DMS53 (cell line): ENCODE results near the gene ZNF398.
"Not testable (repeated sequence)": the region's sequence is repeated elsewhere in the genome, so short reads cannot be mapped to it uniquely, and the experiment has no call there.

Source experiments
- DNase-seq: peaks from one replicate; lab custom pipeline; 2025; lab: John Stamatoyannopoulos, UW

The ZNF398 gene, protein sequence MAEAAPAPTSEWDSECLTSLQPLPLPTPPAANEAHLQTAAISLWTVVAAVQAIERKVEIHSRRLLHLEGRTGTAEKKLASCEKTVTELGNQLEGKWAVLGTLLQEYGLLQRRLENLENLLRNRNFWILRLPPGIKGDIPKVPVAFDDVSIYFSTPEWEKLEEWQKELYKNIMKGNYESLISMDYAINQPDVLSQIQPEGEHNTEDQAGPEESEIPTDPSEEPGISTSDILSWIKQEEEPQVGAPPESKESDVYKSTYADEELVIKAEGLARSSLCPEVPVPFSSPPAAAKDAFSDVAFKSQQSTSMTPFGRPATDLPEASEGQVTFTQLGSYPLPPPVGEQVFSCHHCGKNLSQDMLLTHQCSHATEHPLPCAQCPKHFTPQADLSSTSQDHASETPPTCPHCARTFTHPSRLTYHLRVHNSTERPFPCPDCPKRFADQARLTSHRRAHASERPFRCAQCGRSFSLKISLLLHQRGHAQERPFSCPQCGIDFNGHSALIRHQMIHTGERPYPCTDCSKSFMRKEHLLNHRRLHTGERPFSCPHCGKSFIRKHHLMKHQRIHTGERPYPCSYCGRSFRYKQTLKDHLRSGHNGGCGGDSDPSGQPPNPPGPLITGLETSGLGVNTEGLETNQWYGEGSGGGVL

DNA sequence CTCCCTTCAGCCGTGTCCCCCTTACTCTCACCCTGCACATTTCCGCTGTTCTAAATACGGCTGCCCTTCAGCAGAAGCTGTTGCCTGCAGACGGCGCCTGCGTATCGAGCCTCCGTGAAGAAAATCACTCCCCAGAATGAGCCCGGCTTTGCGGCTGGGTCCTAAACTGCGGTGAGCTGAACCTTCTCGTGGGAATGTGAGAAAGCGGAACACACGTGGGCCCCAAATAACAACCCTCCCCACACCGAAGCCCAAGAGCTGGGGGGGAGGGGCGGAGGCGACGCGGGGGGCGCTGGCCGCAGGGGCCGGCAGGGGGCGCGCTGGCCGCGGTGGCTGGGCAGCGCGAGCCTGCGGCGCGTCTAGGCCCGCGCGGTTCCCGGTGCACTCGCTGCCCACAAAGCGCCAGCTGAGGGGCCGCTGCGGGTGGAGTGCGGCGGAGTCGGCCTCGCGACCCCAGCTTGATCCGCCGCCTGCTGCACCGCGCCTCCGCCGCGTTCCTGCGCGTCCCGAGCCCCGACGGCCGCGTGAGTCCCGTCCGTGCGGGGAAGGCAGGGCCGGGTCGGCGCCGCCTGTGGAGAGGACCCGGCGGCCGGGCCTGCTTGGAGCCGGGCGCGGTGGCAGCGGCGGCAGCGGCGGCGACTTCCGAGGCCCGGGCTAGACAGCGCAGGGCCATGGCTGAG, at the start of gene ZNF398:
Gene ZNF398, plus strand, starts transcription at position 382 of the 680 bp plus-strand sequence. Its CDS starts 290 bp downstream, at position 672.
- peak; percentile 94 for DNase-seq

DNA sequence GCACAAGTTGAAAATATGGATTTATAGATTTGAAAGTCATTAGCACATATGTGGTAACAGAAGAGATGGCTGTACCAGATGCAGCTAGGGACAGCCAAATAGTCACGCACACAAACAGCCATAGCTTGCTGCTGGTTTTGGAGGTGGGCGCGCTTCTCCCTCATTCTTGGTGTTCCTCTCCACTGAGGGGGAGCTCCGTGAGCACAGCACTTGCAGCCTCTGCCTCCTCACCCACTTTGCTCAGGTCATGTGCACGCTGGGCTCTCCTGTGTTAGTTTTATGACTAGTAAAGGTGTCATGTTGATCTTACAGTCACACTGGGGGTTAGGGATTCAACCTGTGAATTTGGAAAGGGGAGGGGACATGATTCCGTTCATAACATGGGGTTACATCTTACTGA, 48.2 kb upstream of the ZNF398 start:
- DNase-seq = no peak

DNA sequence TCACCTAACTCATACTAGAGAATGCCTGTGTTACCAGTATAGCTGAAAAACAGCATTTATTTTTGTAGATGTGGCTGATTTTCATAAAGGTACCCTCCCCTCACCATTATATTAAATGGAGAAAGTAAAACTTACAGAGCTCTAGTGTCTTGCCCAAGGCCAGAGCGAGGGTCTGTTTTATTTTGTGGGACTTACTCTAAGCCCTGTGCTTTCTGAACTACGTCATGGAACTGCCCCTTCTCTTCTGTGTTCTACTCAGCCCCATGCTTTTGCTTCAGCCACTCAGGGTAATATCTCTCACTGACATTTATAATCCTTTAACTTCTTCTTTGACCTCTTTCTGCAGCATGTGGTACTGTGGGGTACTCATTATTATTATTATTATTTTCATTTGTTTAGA, 46.4 kb upstream of the ZNF398 start:
- DNase-seq = no peak

DNA sequence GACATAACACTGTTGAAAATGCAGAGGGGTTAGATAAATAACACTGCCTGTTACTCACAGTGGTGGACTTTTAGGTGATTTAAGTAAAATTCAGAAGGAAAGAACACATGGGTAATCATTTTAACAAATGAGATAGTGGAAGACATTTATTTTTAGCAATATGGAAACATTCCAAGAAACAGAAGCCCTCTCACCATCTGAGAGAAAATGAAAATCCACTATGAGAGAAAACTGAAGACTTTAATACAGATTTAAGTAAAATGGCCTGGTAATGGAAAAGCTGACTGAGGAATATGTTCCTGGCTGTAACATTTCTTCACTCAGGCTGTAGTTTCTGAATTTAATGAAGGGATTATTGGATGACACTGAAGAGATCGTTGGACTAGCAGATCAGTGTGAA, 44.6 kb upstream of the ZNF398 start:
- no peak for DNase-seq

DNA sequence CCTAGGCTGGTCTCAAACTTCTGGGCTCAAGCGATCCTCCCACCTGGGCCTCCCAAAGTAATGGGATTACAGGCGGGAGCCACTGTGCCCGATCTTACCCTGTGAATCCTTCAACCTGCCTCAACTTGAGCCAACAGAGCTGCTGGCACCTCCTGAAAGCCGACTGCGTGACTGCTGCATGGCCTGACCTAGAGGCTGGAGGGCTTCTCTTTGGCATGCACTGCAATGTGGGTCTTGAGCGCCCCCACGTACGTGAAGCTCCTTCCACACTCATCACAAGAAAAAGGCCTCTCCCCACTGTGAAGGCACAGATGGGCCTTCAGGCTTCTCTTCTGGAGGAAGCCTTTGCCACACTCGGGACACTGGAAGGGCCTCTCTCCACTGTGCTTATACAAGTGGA, 43.8 kb upstream of the ZNF398 start:
- DNase-seq = no peak

DNA sequence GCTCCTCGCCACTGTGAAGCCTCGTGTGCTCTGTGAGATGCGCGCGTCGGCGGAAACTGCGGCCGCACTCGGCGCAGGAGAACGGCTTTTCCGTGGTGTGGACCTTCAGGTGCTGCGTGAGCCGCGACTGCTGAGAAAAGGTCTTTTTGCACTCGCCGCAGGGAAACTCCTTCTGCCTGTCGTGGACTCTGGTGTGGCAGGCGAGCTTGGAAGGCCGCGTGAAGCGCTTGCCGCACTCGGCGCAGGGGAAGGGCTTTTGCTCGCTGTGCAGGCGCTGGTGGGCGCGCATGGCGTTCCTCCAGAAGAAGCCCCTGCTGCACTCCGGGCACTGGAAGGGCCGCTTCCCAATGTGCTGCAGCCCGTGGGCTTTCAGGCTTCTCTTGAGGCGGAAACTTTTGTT, 43.0 kb upstream of the ZNF398 start:
- DNase-seq = no peak

DNA sequence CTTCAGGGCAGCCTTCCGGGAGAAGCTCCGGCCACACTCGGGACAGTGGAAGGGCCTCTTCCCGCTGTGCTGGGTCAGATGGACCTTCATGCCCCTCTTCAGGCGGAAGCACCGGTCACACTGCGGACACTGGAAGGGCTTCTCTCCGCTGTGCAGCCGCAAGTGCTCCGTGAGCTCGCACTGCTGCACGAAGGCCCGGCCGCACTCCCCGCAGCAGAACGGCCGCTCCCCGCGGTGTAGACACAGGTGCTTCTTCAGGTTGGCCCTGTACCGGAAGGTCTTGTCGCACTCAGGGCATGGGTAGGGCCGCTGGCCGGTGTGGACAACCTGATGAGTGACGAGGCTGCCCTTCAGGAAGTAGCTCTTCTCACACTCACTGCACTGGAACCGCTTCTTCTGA, 42.5 kb upstream of the ZNF398 start:
- DNase-seq = no peak

DNA sequence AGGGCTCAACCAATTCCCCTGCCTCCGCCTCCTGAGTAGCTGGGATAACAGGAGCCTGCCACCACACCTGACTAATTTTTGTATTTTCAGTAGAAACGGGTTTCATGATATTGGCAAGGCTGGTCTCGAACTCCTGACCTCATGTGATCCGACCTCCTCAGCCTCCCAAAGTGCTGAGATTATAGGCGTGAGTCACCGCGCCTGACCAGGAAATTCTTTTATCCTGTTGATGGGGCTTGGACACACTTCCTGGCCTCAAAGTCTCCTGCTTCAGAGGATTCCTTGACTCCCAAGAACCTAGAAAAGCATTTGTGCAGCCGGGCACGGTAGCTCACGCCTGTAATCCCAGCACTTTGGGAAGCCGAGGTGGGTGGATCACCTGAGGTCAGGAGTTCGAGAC, 37.3 kb upstream of the ZNF398 start:
- no peak for DNase-seq

DNA sequence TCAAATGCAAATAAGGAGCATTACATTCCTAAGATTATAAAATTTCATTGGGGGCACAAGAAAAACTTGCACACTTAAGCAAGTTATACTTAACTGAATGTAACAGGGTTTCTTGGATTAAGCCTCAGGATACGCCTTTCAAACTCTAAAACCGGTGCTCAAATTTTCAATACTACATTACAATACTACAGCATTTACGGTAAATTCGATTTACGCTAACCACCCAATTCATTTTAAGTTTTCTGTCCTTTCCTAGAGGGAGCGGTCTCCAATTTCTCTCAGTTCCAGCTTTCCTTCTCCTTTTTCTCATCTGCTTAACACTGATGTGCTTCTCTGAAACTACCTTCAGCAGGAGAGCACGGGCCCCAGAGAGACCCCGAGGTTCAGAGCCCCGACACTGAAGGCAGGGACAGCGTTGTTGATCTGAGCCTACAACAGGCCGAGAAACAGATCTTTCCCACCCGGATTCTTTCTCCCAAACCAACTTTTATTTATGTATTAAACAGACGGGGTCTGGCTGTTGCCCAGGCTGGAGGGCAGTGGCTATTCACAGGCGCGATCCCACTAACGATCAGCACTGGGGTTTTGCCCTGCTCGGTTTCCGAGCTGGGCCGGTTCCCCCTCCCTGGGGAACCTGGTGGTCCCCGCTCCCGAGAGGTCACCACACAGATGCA, 21.9 kb upstream of the ZNF398 start:
- DNase-seq = no peak

DNA sequence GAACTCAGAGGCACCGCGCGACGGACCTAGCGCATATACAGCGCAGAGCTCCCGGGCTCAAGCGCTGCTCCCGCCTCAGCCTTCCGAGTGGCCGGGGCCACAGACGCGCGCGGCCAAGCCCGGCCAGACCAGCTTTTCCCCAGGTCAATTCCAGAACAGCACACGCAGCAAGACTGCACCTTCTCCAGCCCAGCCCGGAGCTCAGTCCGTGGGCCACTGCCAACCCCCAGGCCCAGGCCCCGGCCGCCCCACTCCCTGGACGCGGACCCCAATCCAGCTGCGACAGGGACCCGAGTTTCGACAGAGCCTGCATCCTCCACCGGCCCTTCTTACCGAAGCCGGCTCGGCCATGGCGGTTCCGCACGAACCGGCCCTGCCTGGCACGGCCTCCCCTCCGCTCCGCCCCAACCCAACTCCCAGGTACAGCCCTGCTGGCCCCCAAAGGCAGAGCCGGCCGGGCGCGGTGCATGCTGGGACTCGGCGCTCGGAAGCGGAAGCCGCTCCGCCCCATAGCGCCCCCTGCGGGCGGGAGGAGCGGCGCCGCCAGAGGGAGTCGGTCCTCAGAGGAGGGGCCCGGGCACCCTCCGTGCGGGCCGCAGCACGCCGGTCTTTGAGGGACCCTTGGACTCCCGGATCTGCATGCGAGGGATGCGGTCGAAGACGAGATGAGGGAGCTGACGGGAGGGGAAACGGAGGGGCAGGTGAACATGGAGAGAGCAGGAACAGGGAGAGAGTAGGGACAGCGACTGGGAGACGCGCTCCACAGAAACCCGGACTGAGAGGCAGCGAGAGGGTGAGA, 21.2 kb upstream of the ZNF398 start, which contains the start of gene ZNF425:
Gene ZNF425, minus strand, starts transcription at position 462 of the 799 bp plus-strand sequence. Its CDS starts 111 bp downstream, at position 351.
- DNase-seq = peak; percentile 98

DNA sequence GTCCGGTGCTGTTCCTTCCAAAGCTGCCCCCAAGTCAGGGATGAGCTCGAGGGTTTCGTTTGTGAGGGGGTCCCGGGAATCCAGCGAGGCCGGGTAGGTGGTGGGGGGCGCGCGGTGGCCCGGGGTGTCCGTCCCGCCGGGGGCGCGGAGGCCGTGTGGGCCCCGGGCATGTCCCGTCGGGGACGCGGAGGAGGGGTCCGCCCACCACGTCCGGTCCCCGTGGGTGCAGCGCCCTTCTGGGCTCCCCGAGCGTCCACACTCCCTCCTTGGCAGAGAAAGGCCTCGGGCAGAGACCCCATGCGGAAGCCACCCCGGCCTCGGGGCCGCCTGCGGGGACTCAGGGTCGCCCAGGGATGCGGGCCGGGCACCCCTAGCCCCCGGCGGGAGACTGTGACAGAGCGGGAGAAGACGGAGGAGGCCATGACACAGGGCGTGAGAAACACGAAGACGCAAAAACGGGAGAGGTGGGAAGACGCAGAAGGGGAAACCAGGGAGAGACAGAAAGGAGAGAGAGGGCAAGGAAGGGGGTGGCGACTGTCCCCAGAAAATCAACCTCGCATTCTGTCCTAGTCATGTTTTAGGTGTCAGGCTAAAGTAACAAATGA, 20.5 kb upstream of the ZNF398 start:
- DNase-seq = peak; percentile 84

DNA sequence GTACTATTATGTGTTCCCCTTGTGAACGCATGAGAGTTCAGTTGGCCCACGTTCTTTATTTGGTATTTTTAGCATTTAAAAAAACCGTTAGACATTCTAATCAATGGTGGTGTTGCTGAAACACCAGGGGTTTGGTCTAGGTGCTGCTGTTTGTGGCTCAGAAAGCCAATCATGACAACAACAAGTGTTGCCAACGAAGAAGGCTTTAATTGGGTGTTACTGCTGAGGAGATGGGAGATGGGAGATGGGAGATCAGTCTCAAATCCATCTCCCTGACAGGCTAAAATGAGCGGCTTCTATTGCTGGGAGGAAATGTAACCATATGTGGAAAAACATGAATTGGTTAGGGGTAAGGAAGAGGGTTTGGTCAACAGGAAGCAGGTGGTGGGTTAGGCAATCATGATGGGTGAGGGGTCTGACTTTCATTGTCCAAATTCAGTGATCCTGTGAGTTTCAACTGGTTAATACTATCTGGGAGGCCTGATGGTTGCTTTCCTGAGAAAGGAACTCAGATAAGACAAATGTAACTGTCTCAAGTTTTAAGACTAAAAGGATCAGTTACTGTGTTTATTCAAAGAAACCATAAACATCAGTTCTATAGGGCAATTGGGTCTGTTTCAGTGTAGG, 16.6 kb upstream of the ZNF398 start:
- no peak for DNase-seq

DNA sequence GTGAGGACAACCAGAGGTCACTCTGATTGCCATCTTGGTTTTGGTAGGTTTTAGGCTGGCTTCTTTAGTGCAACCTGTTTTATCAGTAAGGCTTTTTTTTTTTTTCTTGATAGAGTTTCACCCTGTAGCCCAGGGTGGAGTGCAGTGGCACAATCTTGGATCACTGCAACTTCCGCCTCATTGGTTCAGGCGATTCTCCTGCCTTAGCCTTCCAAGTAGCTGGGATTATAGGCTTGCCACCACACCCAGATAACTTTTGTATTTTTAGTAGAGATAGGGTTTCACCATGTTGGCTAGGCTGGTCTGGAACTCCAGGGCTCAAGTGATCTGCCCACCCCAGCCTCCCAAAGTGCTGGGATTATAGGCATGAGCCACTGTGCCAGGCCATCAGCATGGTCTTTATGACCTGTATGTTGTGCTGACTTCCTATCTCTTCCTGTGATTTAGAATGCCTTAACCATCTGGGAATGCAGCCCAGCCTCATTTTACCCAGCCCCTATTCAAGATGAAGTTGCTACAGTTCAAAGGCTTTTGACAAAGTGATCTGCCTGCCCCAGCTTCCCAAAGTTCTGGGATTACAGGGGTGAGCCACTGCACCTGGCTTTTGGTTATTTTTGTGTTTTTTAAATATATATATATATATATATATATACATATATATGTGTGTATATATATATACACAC, 14.1 kb upstream of the ZNF398 start:
- DNase-seq = no peak

DNA sequence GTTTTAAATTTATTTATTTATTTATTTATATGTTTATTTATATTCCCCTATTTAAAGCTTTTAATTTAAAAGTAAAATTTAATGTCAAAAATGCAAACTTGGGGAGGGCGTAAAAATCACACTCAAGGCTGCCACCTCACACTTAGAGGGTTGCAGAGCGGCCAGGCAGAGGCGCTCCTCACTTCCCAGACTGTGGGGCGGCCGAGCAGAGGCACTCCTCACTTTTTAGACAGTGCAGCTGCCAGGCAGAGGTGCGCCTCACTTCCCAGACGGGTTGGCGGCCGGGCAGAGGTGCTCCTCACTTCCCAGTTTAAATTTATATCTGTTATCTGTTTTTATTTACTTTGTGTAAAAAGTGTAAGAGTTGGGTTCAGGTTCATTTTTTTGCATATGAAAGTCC, 11.1 kb upstream of the ZNF398 start:
- no peak for DNase-seq

DNA sequence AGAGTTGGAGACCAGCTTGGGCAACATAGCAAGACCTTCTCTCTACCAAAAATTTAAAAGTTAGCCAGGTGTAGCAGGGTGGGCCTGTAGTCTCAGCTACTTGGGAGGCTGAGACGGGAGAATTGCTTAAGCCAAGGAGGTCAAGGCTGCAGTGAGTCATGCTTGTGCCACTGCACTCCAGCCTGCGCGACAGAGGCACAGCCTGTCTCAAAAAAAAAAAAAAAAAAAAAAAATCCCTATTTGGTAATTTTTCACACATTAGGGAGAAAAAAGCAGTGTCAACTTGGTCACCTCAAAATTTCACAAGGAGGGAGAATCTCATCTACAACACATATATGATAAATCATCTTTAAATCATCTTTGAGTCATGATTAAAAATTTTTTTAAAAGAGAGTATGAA, 6.4 kb upstream of the ZNF398 start:
- DNase-seq = no peak

DNA sequence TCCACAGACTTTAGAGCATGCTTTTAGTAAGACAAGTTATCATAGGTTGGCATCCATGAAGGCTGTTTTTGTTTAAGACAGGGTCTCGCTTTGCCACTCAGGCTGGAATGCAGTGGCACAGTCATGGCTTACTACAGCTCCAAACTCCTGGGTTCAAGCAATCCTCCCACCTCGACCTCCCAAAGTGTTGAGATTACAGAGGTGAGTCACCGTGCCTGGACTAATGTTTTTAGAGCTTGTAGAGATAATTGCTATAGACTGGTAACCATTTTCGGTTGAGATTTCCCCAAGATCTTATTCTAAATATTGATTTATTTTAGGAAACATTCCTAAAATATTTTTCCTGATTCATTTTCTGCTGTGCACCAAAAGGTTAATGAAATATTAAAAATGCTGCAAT, 5.4 kb upstream of the ZNF398 start:
- no peak for DNase-seq

DNA sequence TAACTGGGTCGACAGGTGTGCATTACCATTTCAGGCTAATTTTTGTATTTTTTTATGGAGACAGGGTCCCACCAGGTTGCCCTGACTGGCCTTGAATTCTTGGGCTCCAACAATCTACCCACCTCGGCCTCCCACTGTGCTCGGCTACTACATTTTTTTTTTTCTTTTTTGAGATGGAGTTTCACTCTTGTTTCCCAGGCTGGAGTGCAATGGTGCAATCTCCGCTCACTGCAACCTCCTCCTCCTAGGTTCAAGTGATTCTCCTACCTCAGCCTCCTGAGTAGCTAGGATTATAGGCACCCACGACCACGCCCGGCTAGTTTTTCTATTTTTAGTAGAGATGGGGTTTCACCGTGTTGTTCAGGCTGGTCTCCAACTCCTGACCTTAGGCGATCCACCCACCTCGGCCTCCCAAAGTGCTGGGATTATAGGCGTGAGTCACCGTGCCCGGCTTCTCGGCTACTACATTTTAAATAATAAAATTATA, 2.8 kb upstream of the ZNF398 start:
- DNase-seq = not testable (repeated sequence)

DNA sequence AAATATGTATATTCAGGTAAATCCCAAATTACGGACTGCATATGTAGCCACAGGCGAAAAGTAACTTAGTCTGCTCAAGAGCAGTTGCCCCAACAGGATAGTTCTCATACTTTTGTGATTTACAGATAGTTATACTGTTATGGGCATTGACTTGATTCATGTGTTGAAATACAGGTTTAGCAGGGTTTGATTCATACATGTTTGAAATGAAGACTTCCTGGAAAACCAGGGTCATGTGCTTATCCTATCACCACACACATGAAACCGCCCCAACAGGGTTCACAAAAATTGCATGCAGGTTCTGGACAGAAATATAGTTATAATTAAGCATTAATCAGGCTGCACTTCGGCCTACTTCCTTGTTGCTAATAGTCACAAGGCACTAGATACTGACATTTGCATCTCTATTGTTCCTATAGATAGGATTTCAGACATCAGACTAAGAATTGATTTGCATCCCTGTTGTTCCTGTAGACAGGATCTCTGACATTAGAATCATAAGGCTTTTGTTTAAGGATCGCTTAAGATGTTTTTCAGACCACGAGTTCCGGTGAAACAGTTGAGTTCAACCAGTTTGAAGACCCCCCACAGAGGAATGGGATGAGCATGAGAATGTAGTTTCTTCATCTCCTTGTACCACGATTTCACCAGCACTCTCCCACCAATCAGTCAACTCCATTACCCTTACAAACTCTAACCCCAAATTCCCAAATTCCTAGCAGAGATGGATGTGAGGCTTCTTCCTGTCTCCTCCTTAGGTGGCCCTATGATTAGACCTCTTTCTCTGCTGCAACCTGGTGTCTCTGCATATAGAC, 2.0 kb upstream of the ZNF398 start:
- DNase-seq = peak; percentile 78
